ENCODE results near the gene MCAM.

GRCh38 chr11:119352857-119353260, 35.9 kb upstream of the MCAM start:
- TF ChIP-seq SP1 (IDR thresholded peaks at IDR 0.05) (no peak), L3MBTL2 (conservative IDR thresholded peaks at IDR 0.05) (no peak)
